Ascending aorta (tissue), 2 donors: ENCODE measurements around the gene SAMD4B. TPM values are rescaled to one million over a fixed set of nuclear protein-coding genes. Genes with fewer than 3 reads are reported as not detected.
A peak's percentile ranks its signal among the peaks of the same experiment; 100 is the strongest.

Source experiments
- DNase-seq, 2 donors: peaks; one replicate each; pipeline ENCODE4 v3.0.0-alpha.2; 2019; ENCODE audit warnings: low spot score in 2 of 2
- H3K27ac ChIP-seq, 2 donors: fragments of 200-600 bp; sonication (generic); one replicate each; pipeline ENCODE4 v1.5.1; 2016 to 2017; ENCODE audit warnings: mild to moderate bottlenecking in 1 of 2
- H3K27me3 ChIP-seq: fragments of 200-600 bp; sonication (generic); one replicate; pipeline ENCODE4 v1.5.1; 2017
- H3K36me3 ChIP-seq, 2 donors: fragments of 200-600 bp; sonication (generic); one replicate each; pipeline ENCODE4 v1.5.1; 2016
- H3K4me1 ChIP-seq, 2 donors: fragments of 200-600 bp; sonication (generic); one replicate each; pipeline ENCODE4 v1.5.1; 2016 to 2017; ENCODE audit warnings: mild to moderate bottlenecking in 1 of 2
- H3K4me3 ChIP-seq, 2 donors: fragments of 200-600 bp; sonication (generic); one replicate each; pipeline ENCODE4 v1.5.1; 2016 to 2017; ENCODE audit warnings: mild to moderate bottlenecking in 1 of 2
- H3K9me3 ChIP-seq, 2 donors: fragments of 200-600 bp; sonication (generic); one replicate each; pipeline ENCODE4 v1.5.1; 2016
- intact Hi-C: fragments of 100-400 bp; cut with DNase I; formaldehyde crosslinking; loops from one replicate; pipeline ENCODE4 v1.15.1; 2023
- total RNA-seq: library from RNA; depleted of rRNA; stranded (reverse); fragments of >200 nt; gene quantifications from one replicate; pipeline ENCODE4 v1.1.0, GENCODE V29; 2016
- TF ChIP-seq, protein P1 (sequence below), 3 experiments: fragments of 200-600 bp in 2 of 3; fragments of 450-650 bp in 1 of 3; sonication (generic) in 2 of 3; IDR thresholded peaks; one replicate each; pipeline ENCODE4 v1.5.1; 2016 to 2019; ENCODE audit warnings: antibody characterized with exemption in 3 of 3, mild to moderate bottlenecking in 1 of 3, moderate library complexity in 1 of 3

The SAMD4B gene
- total RNA-seq, 1 donor from 2014 or later: 358 TPM

DNA sequence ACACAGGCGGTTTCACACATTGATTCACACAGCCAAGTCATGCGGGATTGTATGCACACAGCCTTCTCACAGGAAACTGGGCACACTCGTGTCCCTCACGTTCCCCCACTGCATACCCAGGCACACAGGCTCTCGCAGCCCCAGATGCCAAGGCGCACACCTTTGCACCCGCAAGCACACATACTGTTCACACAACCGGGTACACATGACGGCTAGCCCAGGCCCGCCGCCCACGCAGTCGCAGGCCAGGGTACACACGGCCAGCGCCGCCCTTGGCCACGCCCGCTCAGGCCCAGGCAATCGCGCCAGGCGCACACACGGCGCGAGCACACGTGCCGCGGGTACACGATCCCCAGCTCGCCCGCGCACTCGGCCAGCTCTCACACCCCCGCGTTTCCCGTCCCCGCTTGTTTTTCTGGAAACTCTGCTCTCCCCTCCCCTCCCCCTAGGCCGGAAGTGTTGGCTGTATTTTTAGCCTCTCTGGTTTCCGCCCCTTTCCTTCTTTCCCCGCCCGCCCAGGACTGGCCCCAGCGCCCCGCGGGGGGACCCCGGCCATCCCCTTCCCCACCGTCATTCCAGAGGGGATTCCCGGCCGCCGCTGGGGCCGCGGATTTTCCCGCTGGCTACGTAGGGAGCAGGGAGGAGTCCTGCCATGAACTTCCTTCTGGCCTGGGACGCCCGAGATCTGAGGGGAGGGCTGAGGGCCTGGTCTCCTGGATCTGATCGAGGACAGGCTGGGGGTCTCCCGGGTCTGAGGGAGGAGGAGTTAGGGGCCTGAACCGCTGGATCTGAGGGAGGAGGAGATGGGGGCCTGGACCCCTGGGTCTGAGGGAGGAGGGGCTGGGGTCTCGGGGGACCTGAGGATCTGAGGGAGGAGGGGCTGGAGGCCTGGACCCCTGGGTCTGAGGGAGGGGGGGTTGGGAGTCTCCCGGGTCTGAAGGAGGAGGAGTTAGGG lies 60.4 kb downstream of the SAMD4B start:
- peak; percentile 83 to 98 for DNase-seq
- H3K9me3 ChIP-seq: no peaks in the 10 kb centered on the region
- peak overlapping the region; percentile 74 to 78 for H3K4me3 ChIP-seq
- TF ChIP-seq, protein P1, sequence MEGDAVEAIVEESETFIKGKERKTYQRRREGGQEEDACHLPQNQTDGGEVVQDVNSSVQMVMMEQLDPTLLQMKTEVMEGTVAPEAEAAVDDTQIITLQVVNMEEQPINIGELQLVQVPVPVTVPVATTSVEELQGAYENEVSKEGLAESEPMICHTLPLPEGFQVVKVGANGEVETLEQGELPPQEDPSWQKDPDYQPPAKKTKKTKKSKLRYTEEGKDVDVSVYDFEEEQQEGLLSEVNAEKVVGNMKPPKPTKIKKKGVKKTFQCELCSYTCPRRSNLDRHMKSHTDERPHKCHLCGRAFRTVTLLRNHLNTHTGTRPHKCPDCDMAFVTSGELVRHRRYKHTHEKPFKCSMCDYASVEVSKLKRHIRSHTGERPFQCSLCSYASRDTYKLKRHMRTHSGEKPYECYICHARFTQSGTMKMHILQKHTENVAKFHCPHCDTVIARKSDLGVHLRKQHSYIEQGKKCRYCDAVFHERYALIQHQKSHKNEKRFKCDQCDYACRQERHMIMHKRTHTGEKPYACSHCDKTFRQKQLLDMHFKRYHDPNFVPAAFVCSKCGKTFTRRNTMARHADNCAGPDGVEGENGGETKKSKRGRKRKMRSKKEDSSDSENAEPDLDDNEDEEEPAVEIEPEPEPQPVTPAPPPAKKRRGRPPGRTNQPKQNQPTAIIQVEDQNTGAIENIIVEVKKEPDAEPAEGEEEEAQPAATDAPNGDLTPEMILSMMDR (IDR thresholded peaks at IDR 0.05): no peak
- peak overlapping the region; percentile 100 for H3K27ac ChIP-seq
- intact Hi-C loops: loop anchor here (1.0 to 10.0 kb wide), 4 partner anchors 10 to 1312 kb away; partner anchors contain the start of genes COQ8B, ITPKC and PLEKHG2
- H3K27me3 ChIP-seq: no peaks in the 10 kb centered on the region
- H3K36me3 ChIP-seq: peaks cover 5 to 9% of the 10 kb centered on the region in 2 donors
- peaks cover 8 to 30% of the 10 kb centered on the region in 2 donors for H3K4me1 ChIP-seq

DNA sequence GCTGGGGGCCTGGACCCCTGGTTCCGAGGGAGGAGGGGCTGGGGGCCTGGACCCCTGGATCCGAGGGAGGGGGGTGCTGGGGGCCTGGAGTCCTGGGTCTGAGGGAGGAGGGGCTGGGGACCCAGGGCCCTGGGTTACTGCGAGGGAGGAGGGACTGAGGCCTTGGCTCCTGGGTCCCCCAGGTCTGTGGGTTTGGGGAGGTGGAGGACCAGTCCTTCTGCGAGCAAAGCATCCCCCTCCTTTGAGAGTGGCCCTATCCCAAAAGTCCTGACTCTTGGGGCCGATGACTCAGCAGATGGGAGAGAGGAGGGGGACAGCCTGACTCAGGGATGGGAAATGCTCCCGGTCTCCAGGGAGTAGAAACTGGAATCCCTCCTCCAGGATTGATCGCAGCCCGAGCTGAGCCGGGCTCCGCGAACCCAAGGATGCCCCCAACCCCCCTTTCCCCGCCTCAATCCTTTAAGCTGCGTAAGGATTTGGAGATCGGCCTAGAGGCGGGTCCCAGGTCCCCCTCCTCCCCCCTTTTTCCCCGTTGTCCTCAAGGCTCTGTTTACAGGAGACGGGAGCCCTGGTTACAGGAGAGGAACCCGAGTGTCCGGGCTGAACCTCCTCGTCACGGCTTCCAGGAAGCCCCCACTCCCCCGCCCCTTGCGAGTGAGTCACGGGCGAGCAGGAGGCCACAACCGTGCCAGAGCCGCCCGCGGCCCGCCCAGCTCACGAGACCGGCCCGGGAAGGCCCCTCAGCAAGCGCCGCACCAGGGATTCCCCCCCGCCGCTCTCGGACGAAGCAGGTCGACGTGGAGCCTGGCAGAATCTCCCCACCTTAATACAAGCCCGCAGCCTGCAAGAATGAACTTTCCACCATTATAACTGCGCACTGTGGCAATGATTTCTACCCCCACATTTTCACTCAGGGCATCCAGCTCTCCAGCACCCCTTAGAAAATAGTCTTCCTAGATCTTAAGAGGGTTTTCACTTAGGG lies 61.4 kb downstream of the SAMD4B start:
- peak; percentile 100 for DNase-seq
- Histone ChIP-seq H3K4me1 (peaks cover 8 to 22% of the 10 kb centered on the region in 2 donors), H3K27me3 (no peaks in the 10 kb centered on the region), H3K27ac (peak overlapping the region; percentile 100), H3K4me3 (peak overlapping the region; percentile 74 to 78), H3K36me3 (peaks cover 15 to 19% of the 10 kb centered on the region in 2 donors), H3K9me3 (no peaks in the 10 kb centered on the region)
- intact Hi-C loops: loop anchor here (1.0 to 10.0 kb wide), 4 partner anchors 9 to 1311 kb away; partner anchors contain the start of genes COQ8B, ITPKC and PLEKHG2
- TF ChIP-seq, protein P1 (IDR thresholded peaks at IDR 0.05): no peak

DNA sequence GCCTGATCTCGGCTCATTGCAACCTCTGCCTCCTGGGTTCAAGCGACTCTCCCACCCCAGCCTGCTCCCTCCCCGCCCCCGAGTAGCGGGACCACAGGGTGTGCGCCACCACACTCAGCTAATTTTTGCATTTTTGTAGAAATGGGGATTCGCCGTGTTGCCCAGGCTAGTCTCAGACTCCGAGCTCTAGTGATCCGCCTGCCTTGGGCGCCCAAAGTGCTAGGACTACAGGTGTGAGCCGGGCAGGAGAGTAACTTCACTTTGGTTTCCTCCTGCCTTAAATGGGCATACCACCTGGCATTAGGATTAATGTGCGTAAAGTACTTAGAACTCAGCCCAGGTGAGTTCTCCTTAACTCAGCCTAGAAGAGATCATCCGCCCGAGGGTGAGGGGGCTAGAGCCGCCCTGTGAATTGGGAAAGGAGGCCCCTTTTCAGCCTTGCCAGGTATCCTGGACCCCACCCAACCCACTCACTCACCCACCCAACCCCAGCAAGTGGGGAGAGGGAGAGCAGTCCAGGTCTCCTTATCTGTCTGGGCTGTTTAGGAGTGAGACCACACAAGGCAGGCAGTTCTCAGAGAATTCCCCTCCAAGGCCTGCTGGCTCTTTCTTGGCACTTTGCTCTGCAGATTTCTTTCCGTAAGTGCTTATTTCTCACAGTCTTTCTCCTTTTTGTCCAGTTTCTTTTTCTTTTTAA lies 63.2 kb downstream of the SAMD4B start:
- intact Hi-C loops: loop anchor here (10.0 kb wide), 2 partner anchors 751 to 1309 kb away; partner anchors contain the start of genes COQ8B and ITPKC
- no peak for DNase-seq
- Histone ChIP-seq H3K27ac (peak overlapping the region; percentile 100), H3K4me3 (peak overlapping the region; percentile 97 to 98), H3K9me3 (no peaks in the 10 kb centered on the region), H3K36me3 (peaks cover 18 to 28% of the 10 kb centered on the region in 2 donors), H3K27me3 (no peaks in the 10 kb centered on the region), H3K4me1 (peaks cover 8 to 23% of the 10 kb centered on the region in 2 donors)
- TF ChIP-seq, protein P1 (IDR thresholded peaks at IDR 0.05): no peak

- Histone ChIP-seq H3K27me3 (no peaks in the 10 kb centered on the region), H3K4me3 (peak overlapping the region; percentile 97 to 98), H3K4me1 (peaks cover 8 to 28% of the 10 kb centered on the region in 2 donors), H3K9me3 (no peaks in the 10 kb centered on the region), H3K27ac (peak overlapping the region; percentile 100), H3K36me3 (peaks cover 18 to 28% of the 10 kb centered on the region in 2 donors)
- intact Hi-C loops: loop anchor here (10.0 kb wide), 2 partner anchors 751 to 1309 kb away; partner anchors contain the start of genes COQ8B and ITPKC
- TF ChIP-seq, protein P1 (IDR thresholded peaks at IDR 0.05): no peak
- DNase-seq: no peak
These were observed 63.9 kb downstream of the SAMD4B start for GRCh38 chr19:39405958-39406655.
